Endothelial cell (in vitro differentiated cells): ENCODE data around the gene RASL10B. TPM values are rescaled to one million over a fixed set of nuclear protein-coding genes. Genes with fewer than 3 reads are reported as not detected.

Source experiments
- DNase-seq: peaks from one replicate; pipeline ENCODE4 v3.0.0; 2021; ENCODE audit warnings: low spot score
- H3K27ac Mint-ChIP-seq: one replicate; pipeline ENCODE4 v1.8.0; 2021; ENCODE audit warnings: mixed read lengths, inconsistent platforms; ENCODE audit not compliant: unreplicated experiment
- H3K27me3 Mint-ChIP-seq: one replicate; pipeline ENCODE4 v1.8.0; 2021; ENCODE audit warnings: mild to moderate bottlenecking, moderate library complexity, mixed read lengths, inconsistent platforms; ENCODE audit not compliant: unreplicated experiment
- H3K36me3 Mint-ChIP-seq: one replicate; pipeline ENCODE4 v1.8.0; 2021; ENCODE audit warnings: mild to moderate bottlenecking, low read depth, mixed read lengths, inconsistent platforms; ENCODE audit not compliant: unreplicated experiment
- H3K4me1 Mint-ChIP-seq: one replicate; pipeline ENCODE4 v1.8.0; 2021; ENCODE audit warnings: mild to moderate bottlenecking, mixed read lengths, inconsistent platforms; ENCODE audit not compliant: unreplicated experiment
- H3K4me3 Mint-ChIP-seq: one replicate; pipeline ENCODE4 v1.8.0; 2021; ENCODE audit warnings: mild to moderate bottlenecking, mixed read lengths, inconsistent platforms; ENCODE audit not compliant: unreplicated experiment
- H3K9me3 Mint-ChIP-seq: one replicate; pipeline ENCODE4 v1.8.0; 2021; ENCODE audit warnings: mixed read lengths, inconsistent platforms; ENCODE audit not compliant: unreplicated experiment
- total RNA-seq: library from RNA; stranded (reverse); fragmentation: NEBNext Ultra II Directional; extraction: Animal tissue kit (Norgen Biotek cat#: 25700); gene quantifications from one replicate; pipeline ENCODE4 v1.2.1, GENCODE V29; 2021; ENCODE audit not compliant: unreplicated experiment
- TF ChIP-seq, protein P1 (sequence below): fragments of 200-600 bp; sonication (generic); IDR thresholded peaks from one replicate; pipeline ENCODE4 v1.5.0; 2021; ENCODE audit warnings: antibody characterized with exemption; ENCODE audit not compliant: unreplicated experiment

RASL10B gene
- total RNA-seq, 1 donor from 2014 or later: 1.7 TPM

DNA sequence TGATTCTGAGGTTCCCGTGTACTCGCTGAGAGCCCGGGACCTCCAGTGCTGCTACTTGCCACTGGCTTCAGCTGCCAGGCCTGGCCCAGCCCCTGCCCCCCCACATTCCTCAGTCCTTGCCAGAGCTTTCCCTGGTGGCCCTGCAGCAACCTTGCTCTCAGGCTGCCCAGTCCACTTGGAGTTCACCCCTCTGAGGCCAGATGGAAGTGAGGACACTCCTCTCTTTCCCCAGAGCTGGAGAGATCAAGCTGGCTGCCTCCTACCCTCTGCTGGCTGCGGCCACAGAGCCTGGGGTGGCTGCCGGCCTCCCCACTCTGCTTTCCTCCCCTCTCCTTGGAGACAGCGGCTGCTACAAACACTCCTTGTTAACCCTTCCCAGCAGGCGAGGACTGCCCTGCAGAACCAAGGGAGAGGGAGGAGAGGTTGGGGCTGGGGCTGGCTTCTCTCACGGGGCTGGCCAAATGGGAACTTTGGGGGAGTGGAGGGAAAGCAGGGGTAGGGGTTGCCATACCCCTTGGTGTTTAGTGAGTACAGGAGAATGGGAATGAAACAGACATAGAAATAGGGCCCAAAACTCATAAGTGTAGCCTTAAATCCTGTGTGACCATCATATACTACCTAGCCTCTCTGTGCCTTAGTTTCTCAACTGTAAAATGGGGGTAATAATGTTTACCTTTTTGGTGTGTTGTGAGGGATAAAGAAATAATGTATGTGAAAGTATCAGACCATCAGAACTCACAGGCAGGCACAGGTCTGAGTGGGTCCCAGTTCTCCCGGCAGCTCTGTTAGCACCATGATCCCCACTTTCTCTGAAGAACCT is 21.7 kb downstream of the RASL10B start, which contains the start of gene GAS2L2:
Gene GAS2L2 (minus strand): TSS at position 295 of the 820 bp plus-strand sequence. CDS start 389 bp downstream, outside the sequence.
- Mint-ChIP-seq H3K4me1 (peaks cover 4% of the 10 kb centered on the region), H3K9me3 (no peaks in the 10 kb centered on the region), H3K36me3 (no peaks in the 10 kb centered on the region), H3K27ac (no peak within 1 kb of the TSS), H3K27me3 (peaks cover 8% of the 10 kb centered on the region), H3K4me3 (no peak within 1 kb of the TSS)
- TF ChIP-seq, protein P1, sequence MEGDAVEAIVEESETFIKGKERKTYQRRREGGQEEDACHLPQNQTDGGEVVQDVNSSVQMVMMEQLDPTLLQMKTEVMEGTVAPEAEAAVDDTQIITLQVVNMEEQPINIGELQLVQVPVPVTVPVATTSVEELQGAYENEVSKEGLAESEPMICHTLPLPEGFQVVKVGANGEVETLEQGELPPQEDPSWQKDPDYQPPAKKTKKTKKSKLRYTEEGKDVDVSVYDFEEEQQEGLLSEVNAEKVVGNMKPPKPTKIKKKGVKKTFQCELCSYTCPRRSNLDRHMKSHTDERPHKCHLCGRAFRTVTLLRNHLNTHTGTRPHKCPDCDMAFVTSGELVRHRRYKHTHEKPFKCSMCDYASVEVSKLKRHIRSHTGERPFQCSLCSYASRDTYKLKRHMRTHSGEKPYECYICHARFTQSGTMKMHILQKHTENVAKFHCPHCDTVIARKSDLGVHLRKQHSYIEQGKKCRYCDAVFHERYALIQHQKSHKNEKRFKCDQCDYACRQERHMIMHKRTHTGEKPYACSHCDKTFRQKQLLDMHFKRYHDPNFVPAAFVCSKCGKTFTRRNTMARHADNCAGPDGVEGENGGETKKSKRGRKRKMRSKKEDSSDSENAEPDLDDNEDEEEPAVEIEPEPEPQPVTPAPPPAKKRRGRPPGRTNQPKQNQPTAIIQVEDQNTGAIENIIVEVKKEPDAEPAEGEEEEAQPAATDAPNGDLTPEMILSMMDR: no peak
- no peak for DNase-seq

DNA sequence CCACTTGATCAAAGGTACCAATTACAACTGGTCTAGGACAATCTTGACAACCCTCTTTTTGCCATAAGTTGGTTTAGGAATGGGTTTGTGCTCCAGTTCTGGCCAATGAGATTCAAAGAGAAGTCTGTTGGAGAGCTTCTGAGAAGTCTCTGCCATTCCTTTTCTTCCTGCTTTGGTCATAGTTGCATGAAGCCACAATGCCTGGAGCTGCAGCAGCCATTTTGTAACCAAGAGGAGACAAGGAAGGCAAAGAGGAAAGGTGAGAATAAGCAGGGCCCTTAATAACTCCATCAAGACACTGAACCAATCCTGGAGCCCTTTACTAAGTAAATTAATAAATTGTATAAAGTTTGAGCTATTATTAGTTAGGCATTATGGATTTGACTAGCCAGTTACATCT is 25.8 kb downstream of the RASL10B start:
- peaks cover 6% of the 10 kb centered on the region for H3K27me3 Mint-ChIP-seq
- TF ChIP-seq, protein P1: no peak
- H3K4me1 Mint-ChIP-seq: peaks cover 2% of the 10 kb centered on the region
- no peak overlapping the region for H3K27ac Mint-ChIP-seq
- H3K4me3 Mint-ChIP-seq: no peak overlapping the region
- H3K9me3 Mint-ChIP-seq: no peaks in the 10 kb centered on the region
- DNase-seq: no peak
- H3K36me3 Mint-ChIP-seq: peaks cover 5% of the 10 kb centered on the region

DNA sequence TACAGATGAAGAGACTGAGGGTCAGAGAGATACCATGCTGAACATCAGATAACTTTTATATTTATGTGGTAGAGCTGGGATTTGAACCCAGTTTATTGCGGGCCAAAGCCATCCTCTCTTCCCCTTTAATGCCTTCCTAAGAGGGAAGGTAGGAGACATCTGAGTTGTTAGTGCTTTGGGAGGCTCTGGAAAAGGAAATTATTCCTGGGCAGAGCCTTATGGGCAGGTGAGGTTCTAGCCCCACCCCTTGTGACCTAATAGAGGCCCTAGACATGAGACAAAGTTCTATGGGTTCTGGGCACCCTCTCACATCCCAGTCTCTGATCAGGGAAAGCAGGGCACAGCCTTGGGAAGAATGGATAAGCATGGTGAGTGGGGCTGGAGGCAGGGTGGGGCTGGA is 29.1 kb downstream of the RASL10B start, which contains the start of gene C17orf50:
Gene C17orf50 (plus strand): TSS at position 301 of the 400 bp plus-strand sequence. CDS start 55 bp downstream, at position 356.
- TF ChIP-seq, protein P1: no peak
- Mint-ChIP-seq H3K36me3 (peaks cover 5% of the 10 kb centered on the region), H3K27me3 (peaks cover 7% of the 10 kb centered on the region), H3K27ac (no peak within 1 kb of the TSS), H3K4me3 (no peak within 1 kb of the TSS), H3K4me1 (peaks cover 12% of the 10 kb centered on the region), H3K9me3 (no peaks in the 10 kb centered on the region)
- no peak for DNase-seq

DNA sequence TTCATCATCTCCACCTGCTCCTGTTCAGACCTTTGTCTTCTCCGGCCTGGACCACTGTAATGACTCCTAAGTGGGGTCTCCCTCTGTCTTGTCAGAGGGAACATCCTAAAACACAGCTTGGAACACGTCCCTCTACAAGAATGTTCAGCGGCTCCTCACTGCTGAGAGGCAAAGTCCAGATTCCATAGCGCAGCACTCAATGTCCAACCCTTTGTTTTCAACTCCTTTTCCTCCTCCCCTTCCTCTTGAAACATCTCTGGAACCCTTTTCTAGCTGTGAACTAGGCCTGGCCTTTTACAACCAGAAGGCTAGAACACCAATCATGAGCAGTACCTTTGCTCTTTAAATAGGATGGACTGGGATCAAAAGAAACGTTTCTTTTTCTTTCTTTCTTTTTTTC is 30.2 kb downstream of the RASL10B start:
- no peak for DNase-seq
- no peak overlapping the region for H3K4me3 Mint-ChIP-seq
- H3K36me3 Mint-ChIP-seq: peaks cover 5% of the 10 kb centered on the region
- H3K27ac Mint-ChIP-seq: no peak overlapping the region
- H3K27me3 Mint-ChIP-seq: peaks cover 7% of the 10 kb centered on the region
- peaks cover 19% of the 10 kb centered on the region for H3K4me1 Mint-ChIP-seq
- no peaks in the 10 kb centered on the region for H3K9me3 Mint-ChIP-seq
- TF ChIP-seq, protein P1: no peak

DNA sequence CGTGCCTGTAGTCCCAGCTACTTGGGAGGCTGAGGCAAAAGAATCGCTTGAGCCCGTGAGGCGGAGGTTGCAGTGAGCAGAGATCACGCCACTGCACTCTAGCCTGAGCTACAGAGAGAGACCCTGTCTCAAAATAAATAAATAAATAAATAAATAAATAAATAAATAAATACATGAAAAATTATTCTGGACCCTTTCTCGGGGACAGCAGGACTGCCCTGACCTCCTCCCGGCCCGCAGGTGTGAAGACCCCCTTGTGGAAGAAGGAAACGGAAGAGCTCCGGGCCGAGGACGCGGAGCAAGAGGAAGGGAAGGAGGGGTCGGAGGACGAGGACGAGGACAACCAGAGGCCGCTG is 32.3 kb downstream of the RASL10B start:
- Mint-ChIP-seq H3K36me3 (peaks cover 5% of the 10 kb centered on the region), H3K4me3 (peak overlapping the region; percentile 87), H3K9me3 (no peaks in the 10 kb centered on the region), H3K27me3 (peaks cover 8% of the 10 kb centered on the region), H3K27ac (no peak overlapping the region), H3K4me1 (peaks cover 19% of the 10 kb centered on the region)
- DNase-seq: no peak
- TF ChIP-seq, protein P1: no peak
